ENCODE results near the gene ARPP21. TPM values are rescaled to one million over a fixed set of nuclear protein-coding genes. Genes with fewer than 3 reads are reported as not detected.

ARPP21 gene
- polyA plus RNA-seq, 1 of the 3 experiments (the other 2 are of a cell fraction), result 1.6 TPM

GRCh38 chr3:35643495-35643894 is 4.2 kb downstream of the ARPP21 start:
- Histone ChIP-seq H3K36me3 (replicated peaks in 1 of 2; ENCODE audit: control insufficient read depth in 1 of 2, insufficient read depth in 2 of 2, low read length in 1 of 2) (no peaks in the 10 kb centered on the region), H3K9me3 (no peaks in the 10 kb centered on the region), H3K9me2 (no peaks in the 10 kb centered on the region), H3K4me3 (ENCODE audit: low read depth in 2 of 2, low read length in 1 of 2) (no peak overlapping the region), H3K79me2 (ENCODE audit: insufficient read depth) (no peaks in the 10 kb centered on the region), H2AFZ (ENCODE audit: low read depth) (no peak overlapping the region), H3K27me3 (ENCODE audit: insufficient read depth) (no peaks in the 10 kb centered on the region), H3K4me2 (no peak overlapping the region), H3F3A (replicated peaks; ENCODE audit: insufficient read depth) (no peaks in the 10 kb centered on the region), H3K9ac (no peak overlapping the region), H4K20me1 (ENCODE audit: insufficient read depth) (no peaks in the 10 kb centered on the region), H3K4me1 (ENCODE audit: control insufficient read depth in 1 of 2, insufficient read depth in 2 of 2, low read depth in 1 of 2, low read length in 1 of 2) (peaks cover 0 to 12% of the 10 kb centered on the region in 2 experiments; a peak in 1 of 4 replicates), H3K27ac (ENCODE audit: low read depth in 2 of 2, low read length in 1 of 2) (no peak overlapping the region)
- TF ChIP-seq CTCF (IDR thresholded peaks at IDR 0.05), result no peak
- 78% methylated on average over 2 of the region's 2 CpGs for WGBS (ENCODE audit: low lambda C conversion rate)
- no peak for DNase-seq
- CTCF ChIA-PET, result interaction anchor here (0.6 to 2.2 kb wide), 3 partner anchors 15 to 1051 kb away, joined by 3 to 7 read pairs (median 3); no protein-coding TSS in a partner anchor
- POLR2A ChIA-PET, result no interaction called here

GRCh38 chr3:35644451-35644850 is 5.1 kb downstream of the ARPP21 start:
- Histone ChIP-seq H3K27me3 (ENCODE audit: insufficient read depth) (no peaks in the 10 kb centered on the region), H3K36me3 (replicated peaks in 1 of 2; ENCODE audit: control insufficient read depth in 1 of 2, insufficient read depth in 2 of 2, low read length in 1 of 2) (no peaks in the 10 kb centered on the region), H3K4me3 (ENCODE audit: low read depth in 2 of 2, low read length in 1 of 2) (no peak overlapping the region), H3K79me2 (ENCODE audit: insufficient read depth) (no peaks in the 10 kb centered on the region), H4K20me1 (ENCODE audit: insufficient read depth) (no peaks in the 10 kb centered on the region), H3K9me2 (no peaks in the 10 kb centered on the region), H3K27ac (ENCODE audit: low read depth in 2 of 2, low read length in 1 of 2) (no peak overlapping the region), H3K9ac (no peak overlapping the region), H3K9me3 (no peaks in the 10 kb centered on the region), H3K4me1 (ENCODE audit: control insufficient read depth in 1 of 2, insufficient read depth in 2 of 2, low read depth in 1 of 2, low read length in 1 of 2) (peaks cover 0 to 14% of the 10 kb centered on the region in 2 experiments; a peak in 1 of 4 replicates), H3K4me2 (no peak overlapping the region), H3F3A (replicated peaks; ENCODE audit: insufficient read depth) (no peaks in the 10 kb centered on the region), H2AFZ (ENCODE audit: low read depth) (no peak overlapping the region)
- no peak for TF ChIP-seq FOSL2 (IDR thresholded peaks at IDR 0.05; ENCODE audit: borderline replicate concordance, low read depth)
- TF ChIP-seq ZBTB33 (IDR thresholded peaks at IDR 0.05; ENCODE audit: borderline replicate concordance, low read depth), result no peak
- TF ChIP-seq ELF1 (IDR thresholded peaks at IDR 0.05), result no peak
- TF ChIP-seq PBX3 (IDR thresholded peaks at IDR 0.05), result no peak
- no peak for TF ChIP-seq TCF12 (IDR thresholded peaks at IDR 0.05)
- TF ChIP-seq RFX5 (IDR thresholded peaks at IDR 0.05; ENCODE audit: low read length), result no peak
- no peak for TF ChIP-seq TEAD4 (IDR thresholded peaks at IDR 0.05; ENCODE audit: borderline replicate concordance, insufficient read depth)
- no peak for TF ChIP-seq IRF3 (IDR thresholded peaks at IDR 0.05; ENCODE audit: low read depth, low read length)
- no peak for DNase-seq
- ChIA-PET CTCF (no interaction called here), POLR2A (no interaction called here)
- 66% methylated on average over 2 of the region's 2 CpGs for WGBS (ENCODE audit: low lambda C conversion rate)

Data from SK-N-SH (cell line).